Mucosa of rectum (tissue), 2 donors: ENCODE results near the gene CETP.
"Not testable (repeated sequence)": the region's sequence is repeated elsewhere in the genome, so short reads cannot be mapped to it uniquely, and the experiment has no call there.

Experiments used
- H3K27ac ChIP-seq, 2 donors: one replicate each; pipeline ENCODE4 v1.7.0; 2013; ENCODE audit warnings: inconsistent platforms in 2 of 2, low read depth in 2 of 2, low read length in 2 of 2
- H3K27me3 ChIP-seq, 2 donors: one replicate each; pipeline ENCODE4 v1.7.0; 2013; ENCODE audit warnings: low read length in 2 of 2; ENCODE audit not compliant: control insufficient read depth in 2 of 2, insufficient read depth in 2 of 2
- H3K36me3 ChIP-seq, 2 donors: one replicate each; pipeline ENCODE4 v1.7.0; 2013; ENCODE audit warnings: low read length in 2 of 2; ENCODE audit not compliant: control insufficient read depth in 2 of 2, insufficient read depth in 2 of 2
- H3K4me1 ChIP-seq, 2 donors: one replicate each; pipeline ENCODE4 v1.7.0; 2013; ENCODE audit warnings: low read length in 2 of 2, mild to moderate bottlenecking in 1 of 2; ENCODE audit not compliant: control insufficient read depth in 2 of 2, insufficient read depth in 2 of 2
- H3K4me3 ChIP-seq, 2 donors: one replicate each; pipeline ENCODE4 v1.7.0; 2013; ENCODE audit warnings: low read length in 2 of 2
- H3K9ac ChIP-seq, 2 donors: one replicate each; pipeline ENCODE4 v1.7.0; 2013; ENCODE audit warnings: low read length in 2 of 2, low read depth in 1 of 2, mild to moderate bottlenecking in 1 of 2
- H3K9me3 ChIP-seq, 2 donors: one replicate each; pipeline ENCODE4 v1.7.0; 2013; ENCODE audit warnings: low read length in 2 of 2; ENCODE audit not compliant: control insufficient read depth in 2 of 2
- donor health status: healthy.
- donor health status: Normal muscosa, but diverticular disease.

The CETP gene

GRCh38 chr16:56987692-56988091 is 25.9 kb downstream of the CETP start:
- H3K9ac ChIP-seq: no peak overlapping the region
- H3K9me3 ChIP-seq: no peaks in the 10 kb centered on the region
- H3K27me3 ChIP-seq: peaks cover 0 to 1% of the 10 kb centered on the region in 2 donors
- H3K36me3 ChIP-seq: no peaks in the 10 kb centered on the region
- H3K27ac ChIP-seq: no peak overlapping the region
- H3K4me3 ChIP-seq: no peak overlapping the region
- peaks cover 50 to 58% of the 10 kb centered on the region in 2 donors for H3K4me1 ChIP-seq

GRCh38 chr16:56988161-56988947 is 26.6 kb downstream of the CETP start:
- Histone ChIP-seq H3K9me3 (no peaks in the 10 kb centered on the region), H3K9ac (peak overlapping the region; percentile 83 to 97), H3K36me3 (no peaks in the 10 kb centered on the region), H3K4me1 (peaks cover 45 to 54% of the 10 kb centered on the region in 2 donors), H3K27me3 (peaks cover 0 to 1% of the 10 kb centered on the region in 2 donors), H3K4me3 (peak overlapping the region; percentile 94 to 95), H3K27ac (peak overlapping the region; percentile 88 to 93)

GRCh38 chr16:56988948-56989945 is 27.5 kb downstream of the CETP start, which contains the start of gene NLRC5:
NLRC5 (plus strand) TSS chr16:56989557; CDS start chr16:57020713, 31,156 bp downstream.
- H3K4me1 ChIP-seq: peaks cover 37 to 47% of the 10 kb centered on the region in 2 donors

GRCh38 chr16:56989988-56990387 is 28.2 kb downstream of the CETP start:
- Histone ChIP-seq H3K9me3 (no peaks in the 10 kb centered on the region), H3K27ac (peak overlapping the region; percentile 88 to 93), H3K9ac (peak overlapping the region; percentile 83 to 97), H3K4me3 (peak overlapping the region; percentile 94 to 95), H3K27me3 (no peaks in the 10 kb centered on the region), H3K4me1 (peaks cover 38 to 42% of the 10 kb centered on the region in 2 donors), H3K36me3 (peaks cover 0 to 6% of the 10 kb centered on the region in 2 donors)

More at GRCh38 chr16:56988948-56989945, 27.5 kb downstream of the CETP start, which contains the start of gene NLRC5:
- Histone ChIP-seq H3K36me3 (peaks cover 0 to 2% of the 10 kb centered on the region in 2 donors), H3K9ac (peak within 1 kb of the TSS; percentile 83 to 97), H3K9me3 (no peaks in the 10 kb centered on the region), H3K27me3 (no peaks in the 10 kb centered on the region), H3K4me3 (peak within 1 kb of the TSS; percentile 94 to 95), H3K27ac (peak within 1 kb of the TSS; percentile 88 to 93)

GRCh38 chr16:56990407-56991286 is 28.9 kb downstream of the CETP start:
- Histone ChIP-seq H3K4me1 (peaks cover 32 to 36% of the 10 kb centered on the region in 2 donors), H3K27ac (peak overlapping the region; percentile 90 to 93), H3K9me3 (no peaks in the 10 kb centered on the region), H3K4me3 (peak overlapping the region; percentile 94 to 95), H3K9ac (peak overlapping the region; percentile 26 to 97), H3K36me3 (peaks cover 2 to 6% of the 10 kb centered on the region in 2 donors), H3K27me3 (no peaks in the 10 kb centered on the region)

GRCh38 chr16:56992431-56992830 is 30.7 kb downstream of the CETP start:
- H3K36me3 ChIP-seq, H3K27me3 ChIP-seq, H3K9me3 ChIP-seq: not testable (repeated sequence)
- Histone ChIP-seq H3K9ac (peak overlapping the region; percentile 65 to 69), H3K27ac (peak overlapping the region; percentile 90 to 91), H3K4me1 (peaks cover 30 to 36% of the 10 kb centered on the region in 2 donors), H3K4me3 (peak overlapping the region in 1 of 2 donors; percentile 52)

GRCh38 chr16:56993204-56993603 is 31.5 kb downstream of the CETP start:
- peaks cover 4 to 6% of the 10 kb centered on the region in 2 donors for H3K36me3 ChIP-seq
- H3K27me3 ChIP-seq: no peaks in the 10 kb centered on the region
- peaks cover 30 to 35% of the 10 kb centered on the region in 2 donors for H3K4me1 ChIP-seq
- H3K9ac ChIP-seq: peak overlapping the region in 1 of 2 donors; percentile 22
- no peak overlapping the region for H3K27ac ChIP-seq
- no peaks in the 10 kb centered on the region for H3K9me3 ChIP-seq
- no peak overlapping the region for H3K4me3 ChIP-seq

- Histone ChIP-seq H3K4me1 (peaks cover 25% of the 10 kb centered on the region in 2 donors), H3K36me3 (peaks cover 4 to 6% of the 10 kb centered on the region in 2 donors), H3K9me3 (no peaks in the 10 kb centered on the region), H3K4me3 (no peak overlapping the region), H3K27ac (no peak overlapping the region), H3K27me3 (no peaks in the 10 kb centered on the region), H3K9ac (peak overlapping the region in 1 of 2 donors; percentile 12)
Observed at GRCh38 chr16:56994311-56994710, 32.6 kb downstream of the CETP start.

GRCh38 chr16:56995136-56995805 is 33.5 kb downstream of the CETP start:
- Histone ChIP-seq H3K36me3 (peaks cover 4 to 6% of the 10 kb centered on the region in 2 donors), H3K27me3 (no peaks in the 10 kb centered on the region), H3K4me1 (peaks cover 22 to 23% of the 10 kb centered on the region in 2 donors), H3K27ac (no peak overlapping the region), H3K9ac (no peak overlapping the region), H3K4me3 (no peak overlapping the region), H3K9me3 (no peaks in the 10 kb centered on the region)
